Smooth muscle cell (in vitro differentiated cells): ENCODE data around the gene AARSD1. TPM values are rescaled to one million over a fixed set of nuclear protein-coding genes. Genes with fewer than 3 reads are reported as not detected.
"Not testable (repeated sequence)": the region's sequence is repeated elsewhere in the genome, so short reads cannot be mapped to it uniquely, and the experiment has no call there.

Source experiments
- DNase-seq: peaks from one replicate; lab custom pipeline; 2025; ENCODE audit not compliant: unreplicated experiment; lab: John Stamatoyannopoulos, UW
- H2AFZ ChIP-seq: fragments of 200-600 bp; sonication (generic); 2 replicates; pipeline ENCODE4 v1.6.0; 2016; ENCODE audit warnings: antibody characterized with exemption, low read depth, mild to moderate bottlenecking
- H3F3A ChIP-seq: fragments of 200-600 bp; sonication (generic); 2 replicates; pipeline ENCODE4 v1.6.0; 2017; ENCODE audit warnings: antibody characterized with exemption, low read depth
- H3K27ac ChIP-seq: fragments of 200-600 bp; sonication (generic); 2 replicates; pipeline ENCODE4 v1.5.1; 2016; ENCODE audit warnings: low read depth, mild to moderate bottlenecking
- H3K27me3 ChIP-seq: fragments of 200-600 bp; sonication (generic); 2 replicates; pipeline ENCODE4 v1.6.1; 2016; ENCODE audit warnings: low read depth, mild to moderate bottlenecking
- H3K36me3 ChIP-seq: fragments of 200-600 bp; sonication (generic); 2 replicates; pipeline ENCODE4 v1.5.1; 2016; ENCODE audit warnings: low read depth
- H3K4me1 ChIP-seq: fragments of 200-600 bp; sonication (generic); 2 replicates; pipeline ENCODE4 v1.5.1; 2016; ENCODE audit warnings: low read depth
- H3K4me2 ChIP-seq: fragments of 200-600 bp; sonication (generic); 2 replicates; pipeline ENCODE4 v1.6.0; 2016; ENCODE audit warnings: mild to moderate bottlenecking
- H3K4me3 ChIP-seq: fragments of 200-600 bp; sonication (generic); 2 replicates; pipeline ENCODE4 v1.5.1; 2016; ENCODE audit warnings: mild to moderate bottlenecking
- H3K79me2 ChIP-seq: fragments of 200-600 bp; sonication (generic); 2 replicates; pipeline ENCODE4 v1.6.0; 2016; ENCODE audit warnings: low read depth, mild to moderate bottlenecking
- H3K9ac ChIP-seq: fragments of 200-600 bp; sonication (generic); 2 replicates; pipeline ENCODE4 v1.6.0; 2016; ENCODE audit warnings: low read depth
- H3K9me3 ChIP-seq: fragments of 200-600 bp; sonication (generic); replicated peaks from 2 replicates; pipeline ENCODE4 v1.5.1; 2016; ENCODE audit warnings: low read depth
- H4K20me1 ChIP-seq: fragments of 200-600 bp; sonication (generic); 2 replicates; pipeline ENCODE4 v1.6.0; 2016; ENCODE audit warnings: low read depth
- WGBS: methylation state at CpG from one replicate; pipeline ENCODE4 v1.1.7; 2016; ENCODE audit warnings: low lambda C conversion rate; 5-methylcytosine and 5-hydroxymethylcytosine counted together
- polyA plus RNA-seq: library from polyadenylated mRNA; unstranded; fragments of >200 nt; fragmentation: Nextera tagmentation; extraction: Ambion mirVana; gene quantifications from 2 replicates; pipeline ENCODE4 v1.2.1, GENCODE V29; 2016
- total RNA-seq: library from RNA; depleted of rRNA; stranded (reverse); fragments of >200 nt; gene quantifications from 2 replicates; pipeline ENCODE4 v1.2.3, GENCODE V29; 2014
- TF ChIP-seq, protein P1 (sequence below): fragments of 200-600 bp; sonication (generic); IDR thresholded peaks from 2 replicates; pipeline ENCODE4 v1.5.1; 2017; ENCODE audit warnings: borderline replicate concordance, mild to moderate bottlenecking, antibody characterized with exemption; ENCODE audit not compliant: insufficient read depth, poor library complexity, severe bottlenecking

The AARSD1 gene
- total and polyA plus RNA-seq, 2 experiments from 2014 or later = 22.0 to 48.0 TPM

DNA sequence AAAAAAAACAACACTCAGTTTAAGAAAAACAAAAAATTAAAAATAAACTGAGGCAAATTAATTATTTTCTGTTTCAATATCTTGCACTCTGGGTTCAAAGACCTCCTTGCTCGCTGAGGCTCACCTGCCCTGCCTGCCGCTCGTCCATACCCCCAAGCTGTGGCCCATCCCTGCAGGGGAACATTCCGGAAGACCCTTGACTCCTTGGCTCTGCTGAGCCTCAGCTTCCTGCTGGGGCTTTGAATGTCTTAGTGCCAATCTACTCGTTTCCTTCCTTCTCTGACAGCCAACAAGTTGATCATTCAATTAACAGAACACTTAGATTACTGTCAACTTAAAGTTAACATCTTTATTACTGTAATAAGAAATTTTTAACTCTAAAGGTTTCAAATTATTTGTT is 39.4 kb downstream of the AARSD1 start:
- TF ChIP-seq, protein P1, sequence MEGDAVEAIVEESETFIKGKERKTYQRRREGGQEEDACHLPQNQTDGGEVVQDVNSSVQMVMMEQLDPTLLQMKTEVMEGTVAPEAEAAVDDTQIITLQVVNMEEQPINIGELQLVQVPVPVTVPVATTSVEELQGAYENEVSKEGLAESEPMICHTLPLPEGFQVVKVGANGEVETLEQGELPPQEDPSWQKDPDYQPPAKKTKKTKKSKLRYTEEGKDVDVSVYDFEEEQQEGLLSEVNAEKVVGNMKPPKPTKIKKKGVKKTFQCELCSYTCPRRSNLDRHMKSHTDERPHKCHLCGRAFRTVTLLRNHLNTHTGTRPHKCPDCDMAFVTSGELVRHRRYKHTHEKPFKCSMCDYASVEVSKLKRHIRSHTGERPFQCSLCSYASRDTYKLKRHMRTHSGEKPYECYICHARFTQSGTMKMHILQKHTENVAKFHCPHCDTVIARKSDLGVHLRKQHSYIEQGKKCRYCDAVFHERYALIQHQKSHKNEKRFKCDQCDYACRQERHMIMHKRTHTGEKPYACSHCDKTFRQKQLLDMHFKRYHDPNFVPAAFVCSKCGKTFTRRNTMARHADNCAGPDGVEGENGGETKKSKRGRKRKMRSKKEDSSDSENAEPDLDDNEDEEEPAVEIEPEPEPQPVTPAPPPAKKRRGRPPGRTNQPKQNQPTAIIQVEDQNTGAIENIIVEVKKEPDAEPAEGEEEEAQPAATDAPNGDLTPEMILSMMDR = no peak
- WGBS = 64% methylated on average over 5 of the region's 5 CpGs

DNA sequence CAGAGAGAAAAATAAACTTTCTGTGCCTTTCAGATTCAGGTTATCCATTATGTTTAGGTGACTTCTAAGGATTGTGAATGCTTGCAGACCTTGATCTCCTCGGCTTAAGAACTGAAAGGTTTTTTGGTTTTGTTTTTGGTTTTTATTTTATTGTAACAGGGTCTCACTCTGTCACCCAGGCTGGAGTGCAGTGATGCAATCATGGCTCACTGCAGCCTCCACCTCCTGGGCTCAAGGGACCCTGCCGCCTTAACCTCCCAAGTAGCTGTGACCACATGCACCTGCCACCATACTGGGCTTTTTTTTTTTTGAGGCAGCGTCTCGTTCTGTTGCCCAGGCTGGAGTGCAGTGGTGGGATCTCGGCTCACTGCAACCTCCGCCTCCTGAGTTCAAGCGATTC is 40.8 kb downstream of the AARSD1 start:
- not testable (repeated sequence) for H3K4me1 ChIP-seq, H3F3A ChIP-seq, H4K20me1 ChIP-seq, H3K4me3 ChIP-seq, H3K9ac ChIP-seq, H3K4me2 ChIP-seq, DNase-seq, H3K36me3 ChIP-seq, H3K27me3 ChIP-seq, H2AFZ ChIP-seq, H3K27ac ChIP-seq, H3K9me3 ChIP-seq, H3K79me2 ChIP-seq
- WGBS = 93% methylated on average over 7 of the region's 7 CpGs

More for the DNA sequence above, 39.4 kb downstream of the AARSD1 start:
- no peak overlapping the region for H3K27ac ChIP-seq
- H2AFZ ChIP-seq = no peak overlapping the region
- no peak overlapping the region for H3K4me2 ChIP-seq
- no peak overlapping the region for H3K9ac ChIP-seq
- no peaks in the 10 kb centered on the region for H4K20me1 ChIP-seq
- no peak for DNase-seq
- no peaks in the 10 kb centered on the region for H3F3A ChIP-seq
- H3K79me2 ChIP-seq = no peaks in the 10 kb centered on the region
- no peak overlapping the region for H3K4me3 ChIP-seq
- H3K9me3 ChIP-seq = no peaks in the 10 kb centered on the region
- no peaks in the 10 kb centered on the region for H3K36me3 ChIP-seq
- H3K4me1 ChIP-seq = no peaks in the 10 kb centered on the region
- H3K27me3 ChIP-seq = peaks cover 6% of the 10 kb centered on the region

DNA sequence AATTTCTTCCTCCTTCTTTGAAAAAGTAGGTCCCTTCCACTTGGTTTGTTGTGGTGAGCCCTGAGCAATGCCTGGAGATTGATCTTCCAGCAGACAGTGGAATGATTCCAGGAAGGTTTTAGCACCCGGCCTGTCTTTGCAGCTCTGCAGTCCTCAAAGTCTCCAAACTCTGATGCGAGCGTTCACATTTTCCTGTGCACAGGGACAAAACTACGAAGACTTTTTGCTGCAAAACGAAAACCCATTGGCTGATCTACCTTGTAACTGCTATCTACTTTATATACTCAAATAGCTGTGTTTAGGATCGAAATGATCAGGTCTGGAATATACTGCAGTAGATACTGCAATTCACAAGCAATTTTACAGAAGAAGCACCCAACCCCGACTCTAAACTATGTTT is 42.0 kb downstream of the AARSD1 start:
- Histone ChIP-seq H3K4me1 (no peaks in the 10 kb centered on the region), H2AFZ (no peak overlapping the region), H3K36me3 (no peaks in the 10 kb centered on the region), H3K27ac (no peak overlapping the region), H3K9ac (no peak overlapping the region), H3K4me3 (no peak overlapping the region), H4K20me1 (no peaks in the 10 kb centered on the region), H3K9me3 (no peaks in the 10 kb centered on the region), H3F3A (no peaks in the 10 kb centered on the region), H3K4me2 (no peak overlapping the region), H3K27me3 (peaks cover 6% of the 10 kb centered on the region), H3K79me2 (no peaks in the 10 kb centered on the region)
- TF ChIP-seq, protein P1 = no peak
- no peak for DNase-seq
- 91% methylated on average over 7 of the region's 7 CpGs for WGBS

DNA sequence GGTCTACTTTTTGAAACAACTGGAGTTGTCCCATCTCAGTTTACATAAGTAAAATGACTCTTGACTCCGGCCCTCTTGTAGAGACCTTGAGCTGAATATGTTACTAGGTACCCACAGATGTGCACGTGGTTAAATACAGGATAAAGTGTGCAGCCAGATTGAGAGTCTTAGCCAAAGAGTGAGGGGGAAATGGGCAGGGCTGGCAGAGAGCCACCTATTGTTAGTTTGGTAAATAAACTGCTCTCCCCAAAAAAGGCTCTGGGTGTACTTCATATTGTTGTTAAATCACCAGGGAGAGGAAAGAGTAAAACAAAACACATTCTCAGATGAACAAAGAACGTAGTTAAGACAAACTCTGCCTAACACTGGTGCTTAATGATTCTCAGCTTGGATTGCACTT is 43.3 kb downstream of the AARSD1 start:
- no peaks in the 10 kb centered on the region for H3K36me3 ChIP-seq
- peaks cover 6% of the 10 kb centered on the region for H3K27me3 ChIP-seq
- 78% methylated on average over 3 of the region's 3 CpGs for WGBS
- no peaks in the 10 kb centered on the region for H3K79me2 ChIP-seq
- no peaks in the 10 kb centered on the region for H3K4me1 ChIP-seq
- no peak overlapping the region for H2AFZ ChIP-seq
- H3K4me3 ChIP-seq = no peak overlapping the region
- no peak overlapping the region for H3K27ac ChIP-seq
- no peaks in the 10 kb centered on the region for H3F3A ChIP-seq
- no peaks in the 10 kb centered on the region for H3K9me3 ChIP-seq
- TF ChIP-seq, protein P1 = no peak
- no peak overlapping the region for H3K9ac ChIP-seq
- H3K4me2 ChIP-seq = no peak overlapping the region
- no peak for DNase-seq
- no peaks in the 10 kb centered on the region for H4K20me1 ChIP-seq
